ENCODE results near the gene PPP1R9A.

The PPP1R9A gene

GRCh38 chr7:95318501-95319100 is 411.2 kb downstream of the PPP1R9A start:
- Mint-ChIP-seq H3K27me3 (peaks cover 20% of the 10 kb centered on the region), H3K4me3 (no peak overlapping the region), H3K9me3 (no peaks in the 10 kb centered on the region), H3K36me3 (ENCODE audit: insufficient read depth) (no peaks in the 10 kb centered on the region), H3K4me1 (no peaks in the 10 kb centered on the region), H3K27ac (ENCODE audit: low read depth) (no peak overlapping the region)
- ATAC-seq (replicated peaks; ENCODE audit: extremely low read depth, poor library complexity, severe bottlenecking) (no peak), DNase-seq (ENCODE audit: low spot score in 2 of 2) (no peak)

GRCh38 chr7:95319570-95319969 is 412.2 kb downstream of the PPP1R9A start:
- H3K4me1 Mint-ChIP-seq: no peaks in the 10 kb centered on the region
- no peaks in the 10 kb centered on the region for H3K36me3 Mint-ChIP-seq (ENCODE audit: insufficient read depth)
- ATAC-seq (replicated peaks; ENCODE audit: extremely low read depth, poor library complexity, severe bottlenecking): no peak
- peaks cover 10% of the 10 kb centered on the region for H3K27me3 Mint-ChIP-seq
- H3K4me3 Mint-ChIP-seq: no peak overlapping the region
- DNase-seq (ENCODE audit: low spot score in 2 of 2): no peak
- H3K27ac Mint-ChIP-seq (ENCODE audit: low read depth): no peak overlapping the region
- H3K9me3 Mint-ChIP-seq: no peaks in the 10 kb centered on the region

- Mint-ChIP-seq H3K4me3 (no peak overlapping the region), H3K9me3 (no peaks in the 10 kb centered on the region), H3K27me3 (peaks cover 10% of the 10 kb centered on the region), H3K27ac (ENCODE audit: low read depth) (no peak overlapping the region), H3K36me3 (ENCODE audit: insufficient read depth) (no peaks in the 10 kb centered on the region), H3K4me1 (peaks cover 4% of the 10 kb centered on the region)
- ATAC-seq (replicated peaks; ENCODE audit: extremely low read depth, poor library complexity, severe bottlenecking) (no peak), DNase-seq (ENCODE audit: low spot score in 2 of 2) (no peak)
Measured at GRCh38 chr7:95320651-95321050, 413.3 kb downstream of the PPP1R9A start.

GRCh38 chr7:95321720-95322119 is 414.3 kb downstream of the PPP1R9A start:
- H3K4me3 Mint-ChIP-seq: no peak overlapping the region
- no peak for ATAC-seq (replicated peaks; ENCODE audit: extremely low read depth, poor library complexity, severe bottlenecking)
- H3K36me3 Mint-ChIP-seq (ENCODE audit: insufficient read depth): no peaks in the 10 kb centered on the region

GRCh38 chr7:95322396-95322795 is 415.0 kb downstream of the PPP1R9A start:
- Mint-ChIP-seq H3K27me3 (peaks cover 10% of the 10 kb centered on the region), H3K9me3 (no peaks in the 10 kb centered on the region), H3K4me1 (peaks cover 4% of the 10 kb centered on the region), H3K27ac (ENCODE audit: low read depth) (no peak overlapping the region), H3K4me3 (no peak overlapping the region), H3K36me3 (ENCODE audit: insufficient read depth) (no peaks in the 10 kb centered on the region)
- DNase-seq (ENCODE audit: low spot score in 2 of 2): no peak
- no peak for ATAC-seq (replicated peaks; ENCODE audit: extremely low read depth, poor library complexity, severe bottlenecking)

More at GRCh38 chr7:95321720-95322119, 414.3 kb downstream of the PPP1R9A start:
- Mint-ChIP-seq H3K9me3 (no peaks in the 10 kb centered on the region), H3K4me1 (peaks cover 4% of the 10 kb centered on the region), H3K27ac (ENCODE audit: low read depth) (no peak overlapping the region), H3K27me3 (peaks cover 10% of the 10 kb centered on the region)
- no peak for DNase-seq (ENCODE audit: low spot score in 2 of 2)

- no peak for ATAC-seq (replicated peaks; ENCODE audit: extremely low read depth, poor library complexity, severe bottlenecking)
- Mint-ChIP-seq H3K4me3 (no peak overlapping the region), H3K4me1 (peaks cover 4% of the 10 kb centered on the region), H3K27me3 (peaks cover 10% of the 10 kb centered on the region), H3K9me3 (no peaks in the 10 kb centered on the region), H3K27ac (ENCODE audit: low read depth) (no peak overlapping the region), H3K36me3 (ENCODE audit: insufficient read depth) (no peaks in the 10 kb centered on the region)
- no peak for DNase-seq (ENCODE audit: low spot score in 2 of 2)
Measured at GRCh38 chr7:95322854-95323253, 415.5 kb downstream of the PPP1R9A start.

- DNase-seq (ENCODE audit: low spot score in 2 of 2): no peak
- ATAC-seq (replicated peaks; ENCODE audit: extremely low read depth, poor library complexity, severe bottlenecking): no peak
- Mint-ChIP-seq H3K4me3 (no peak overlapping the region), H3K27ac (ENCODE audit: low read depth) (no peak overlapping the region), H3K9me3 (no peaks in the 10 kb centered on the region), H3K36me3 (ENCODE audit: insufficient read depth) (no peaks in the 10 kb centered on the region), H3K27me3 (peaks cover 10% of the 10 kb centered on the region), H3K4me1 (peaks cover 4% of the 10 kb centered on the region)
Measured at GRCh38 chr7:95323410-95324129, 416.2 kb downstream of the PPP1R9A start.

GRCh38 chr7:95324431-95324830 is 417.0 kb downstream of the PPP1R9A start, which contains the start of gene PON1:
PON1 (minus strand) TSS chr7:95324532; CDS start chr7:95324475, 57 bp downstream.
- Mint-ChIP-seq H3K4me3 (peak within 1 kb of the TSS; percentile 9), H3K9me3 (no peaks in the 10 kb centered on the region), H3K27ac (ENCODE audit: low read depth) (no peak within 1 kb of the TSS), H3K36me3 (ENCODE audit: insufficient read depth) (no peaks in the 10 kb centered on the region), H3K4me1 (peaks cover 4% of the 10 kb centered on the region), H3K27me3 (peaks cover 10% of the 10 kb centered on the region)
- ATAC-seq (replicated peaks; ENCODE audit: extremely low read depth, poor library complexity, severe bottlenecking) (peak; percentile 36), DNase-seq (ENCODE audit: low spot score in 2 of 2) (no peak)

GRCh38 chr7:95327356-95327755 is 420.0 kb downstream of the PPP1R9A start:
- H3K27ac Mint-ChIP-seq (ENCODE audit: low read depth): no peak overlapping the region

GRCh38 chr7:95330204-95330960 is 423.0 kb downstream of the PPP1R9A start:
- peak overlapping the region; percentile 64 for H3K4me3 Mint-ChIP-seq
- H3K36me3 Mint-ChIP-seq (ENCODE audit: insufficient read depth): no peaks in the 10 kb centered on the region
- H3K27me3 Mint-ChIP-seq: peaks cover 5% of the 10 kb centered on the region
- DNase-seq (ENCODE audit: low spot score in 2 of 2) (no peak), ATAC-seq (replicated peaks; ENCODE audit: extremely low read depth, poor library complexity, severe bottlenecking) (peak; percentile 83)
- H3K27ac Mint-ChIP-seq (ENCODE audit: low read depth): peak overlapping the region; percentile 63
- peaks cover 13% of the 10 kb centered on the region for H3K4me1 Mint-ChIP-seq
- no peaks in the 10 kb centered on the region for H3K9me3 Mint-ChIP-seq

More at GRCh38 chr7:95327356-95327755, 420.0 kb downstream of the PPP1R9A start:
- Mint-ChIP-seq H3K9me3 (no peaks in the 10 kb centered on the region), H3K4me3 (no peak overlapping the region), H3K4me1 (peaks cover 17% of the 10 kb centered on the region), H3K27me3 (peaks cover 10% of the 10 kb centered on the region), H3K36me3 (ENCODE audit: insufficient read depth) (no peaks in the 10 kb centered on the region)
- ATAC-seq (replicated peaks; ENCODE audit: extremely low read depth, poor library complexity, severe bottlenecking) (no peak), DNase-seq (ENCODE audit: low spot score in 2 of 2) (no peak)

- Mint-ChIP-seq H3K4me3 (peak overlapping the region; percentile 64), H3K27ac (ENCODE audit: low read depth) (peak overlapping the region; percentile 63), H3K36me3 (ENCODE audit: insufficient read depth) (no peaks in the 10 kb centered on the region), H3K9me3 (no peaks in the 10 kb centered on the region), H3K27me3 (no peaks in the 10 kb centered on the region), H3K4me1 (peaks cover 13% of the 10 kb centered on the region)
- DNase-seq (ENCODE audit: low spot score in 2 of 2) (no peak), ATAC-seq (replicated peaks; ENCODE audit: extremely low read depth, poor library complexity, severe bottlenecking) (no peak)
Measured at GRCh38 chr7:95330961-95331337, 423.6 kb downstream of the PPP1R9A start.

- no peak overlapping the region for H3K27ac Mint-ChIP-seq (ENCODE audit: low read depth)
- no peaks in the 10 kb centered on the region for H3K27me3 Mint-ChIP-seq
- ATAC-seq (replicated peaks; ENCODE audit: extremely low read depth, poor library complexity, severe bottlenecking) (no peak), DNase-seq (ENCODE audit: low spot score in 2 of 2) (no peak)
- H3K4me1 Mint-ChIP-seq: peaks cover 13% of the 10 kb centered on the region
- no peak overlapping the region for H3K4me3 Mint-ChIP-seq
- H3K36me3 Mint-ChIP-seq (ENCODE audit: insufficient read depth): no peaks in the 10 kb centered on the region
- no peaks in the 10 kb centered on the region for H3K9me3 Mint-ChIP-seq
Measured at GRCh38 chr7:95334447-95334846, 427.1 kb downstream of the PPP1R9A start.
